Stimulated activated CD8-positive, alpha-beta memory T cell treated with anti-CD3 and anti-CD28 coated beads, Interleukin-4, amount 100 ng/mL, for 48 hours (primary cell): Measurements from ENCODE around the gene ZBTB7B.
A peak's percentile ranks its signal among the peaks of the same experiment; 100 is the strongest.
"Not testable (repeated sequence)": the region's sequence is repeated elsewhere in the genome, so short reads cannot be mapped to it uniquely, and the experiment has no call there.

ENCODE experiments used
- DNase-seq: peaks from one replicate; pipeline ENCODE4 v3.0.0-alpha.2; 2020

The ZBTB7B gene

DNA sequence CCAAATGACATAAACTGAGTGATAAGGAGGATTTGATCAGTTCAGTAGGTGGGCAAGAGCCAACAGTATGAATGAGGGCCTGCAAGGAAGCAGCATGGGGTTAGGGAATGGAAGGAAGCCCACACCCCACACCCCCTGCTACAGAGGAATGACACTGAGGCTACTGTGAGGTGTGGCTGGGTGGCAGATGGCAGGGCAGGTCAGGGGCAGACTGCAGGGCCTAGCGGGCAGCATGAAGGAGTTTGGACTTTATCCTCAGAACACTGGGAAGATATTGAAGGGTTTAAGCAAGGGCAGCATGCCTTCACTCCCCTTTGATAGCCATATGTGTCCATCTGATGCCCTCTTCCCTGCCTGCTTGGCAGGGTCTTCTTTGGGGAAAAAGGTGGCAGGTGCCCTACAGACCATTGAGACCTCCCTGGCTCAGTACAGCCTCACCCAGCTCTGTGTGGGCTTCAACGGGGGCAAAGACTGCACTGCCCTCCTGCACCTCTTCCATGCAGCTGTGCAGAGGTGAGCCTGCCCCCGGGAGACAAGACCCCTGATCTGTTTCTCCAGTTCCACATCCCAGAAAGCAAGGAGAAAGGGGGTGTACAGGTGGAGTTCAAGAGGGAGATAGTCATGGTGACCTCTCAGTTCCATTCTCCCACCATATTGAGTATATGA lies 13.3 kb upstream of the ZBTB7B start:
- no peak for DNase-seq

DNA sequence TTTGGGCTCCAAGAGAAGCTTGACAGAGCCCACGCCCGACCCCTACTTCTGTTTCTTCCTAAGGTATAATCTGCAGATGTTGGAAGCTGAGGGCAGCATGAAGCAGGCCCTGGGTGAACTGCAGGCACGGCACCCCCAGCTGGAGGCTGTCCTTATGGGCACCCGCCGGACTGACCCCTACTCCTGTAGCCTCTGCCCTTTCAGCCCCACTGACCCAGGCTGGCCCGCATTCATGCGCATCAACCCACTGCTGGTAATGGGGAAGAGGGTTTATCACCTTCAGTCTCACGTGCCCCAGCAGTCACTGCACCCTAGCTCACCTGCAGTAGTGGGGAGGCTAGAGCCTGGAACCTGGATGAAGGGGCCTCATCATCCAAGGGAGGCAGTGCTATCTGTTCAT lies 12.3 kb upstream of the ZBTB7B start:
- no peak for DNase-seq

DNA sequence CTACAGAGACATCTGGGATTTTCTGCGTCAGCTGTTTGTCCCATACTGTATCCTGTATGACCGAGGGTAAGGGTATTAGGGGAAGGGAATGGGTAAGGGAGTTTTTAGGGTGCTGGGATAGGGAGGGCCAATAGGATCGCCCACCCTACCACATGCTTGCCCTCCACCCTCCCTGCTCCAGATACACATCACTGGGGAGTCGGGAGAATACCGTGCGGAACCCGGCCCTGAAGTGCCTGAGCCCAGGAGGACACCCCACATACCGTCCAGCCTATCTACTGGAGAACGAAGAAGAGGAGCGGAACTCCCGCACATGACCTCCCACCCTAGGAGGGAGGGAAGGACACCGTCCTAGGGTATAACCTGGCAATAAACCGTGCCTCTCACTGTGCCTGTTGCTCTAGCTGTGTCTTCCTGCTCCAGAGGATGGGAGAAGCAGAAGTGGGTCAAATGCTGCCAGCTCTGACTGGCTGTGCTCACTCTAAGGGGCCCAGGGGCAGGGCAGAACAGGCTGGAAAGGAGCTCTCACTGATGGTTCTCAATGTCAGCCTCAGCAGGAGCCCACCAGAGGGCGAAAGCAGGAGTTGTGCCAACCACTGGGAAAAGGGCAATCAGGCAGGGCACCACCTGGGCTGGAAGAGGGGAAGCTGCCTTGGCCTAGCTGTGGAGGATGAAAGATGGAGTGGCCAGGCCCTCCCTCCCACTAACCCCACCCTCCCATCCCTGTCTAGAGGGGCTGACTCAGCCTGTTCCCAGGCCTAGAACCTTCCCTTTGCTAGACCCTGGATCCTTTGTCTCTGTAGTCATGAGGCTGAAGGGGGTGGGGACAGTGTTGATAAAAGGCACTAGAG lies 9.7 kb upstream of the ZBTB7B start:
- no peak for DNase-seq

DNA sequence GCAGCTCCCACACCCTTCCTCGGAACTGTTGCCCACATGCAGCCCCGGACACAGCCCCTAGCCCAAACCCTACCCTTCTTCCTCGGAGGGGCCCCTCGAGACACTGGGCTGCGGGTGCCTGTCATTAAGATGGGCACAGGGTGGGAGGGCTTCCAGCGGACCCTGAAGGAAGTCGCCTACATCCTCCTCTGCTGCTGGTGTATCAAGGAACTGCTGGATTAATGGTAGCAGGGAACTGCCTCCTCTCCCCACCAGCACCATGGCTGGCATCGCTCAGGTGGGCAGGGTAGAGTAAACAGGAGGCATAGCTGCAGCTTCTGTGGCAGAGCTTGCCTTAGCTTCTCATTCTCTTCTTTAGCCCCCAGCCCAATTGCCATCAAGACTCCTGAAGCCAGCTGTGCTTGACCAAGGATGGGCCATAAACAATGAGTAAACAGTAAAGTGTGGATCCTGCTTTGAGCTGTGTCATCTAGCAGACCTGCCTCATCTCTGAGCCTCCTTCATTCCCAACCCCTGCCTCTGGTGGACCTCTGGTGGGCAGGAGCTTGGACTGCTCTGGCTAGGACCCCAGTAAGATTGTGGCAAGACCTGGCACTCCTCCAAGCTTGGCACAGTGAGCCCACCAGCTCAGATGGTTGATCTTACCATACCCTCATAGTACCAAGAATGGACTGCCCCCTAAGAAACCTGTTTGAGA lies 8.9 kb upstream of the ZBTB7B start, which contains the start of gene LENEP:
Gene LENEP, plus strand, starts transcription at position 15 of the 697 bp plus-strand sequence. Its CDS starts 22 bp downstream, at position 37.
- no peak for DNase-seq

DNA sequence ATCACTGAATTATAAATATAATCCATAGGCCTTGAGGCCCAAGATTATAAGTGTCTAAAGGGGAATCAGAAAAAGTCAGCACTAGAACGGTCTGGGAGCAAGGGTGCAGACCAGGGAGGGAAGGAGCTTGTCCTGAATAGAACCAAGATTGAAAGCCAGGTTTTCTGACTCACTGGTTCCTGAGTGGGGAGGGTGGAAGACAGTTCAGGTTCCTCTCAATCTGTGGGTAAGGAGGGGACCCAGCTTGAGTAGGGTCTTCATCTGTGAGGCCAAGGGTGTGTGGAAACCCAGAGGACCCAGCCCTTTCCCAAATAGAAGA lies 8.4 kb upstream of the ZBTB7B start:
- DNase-seq = no peak

DNA sequence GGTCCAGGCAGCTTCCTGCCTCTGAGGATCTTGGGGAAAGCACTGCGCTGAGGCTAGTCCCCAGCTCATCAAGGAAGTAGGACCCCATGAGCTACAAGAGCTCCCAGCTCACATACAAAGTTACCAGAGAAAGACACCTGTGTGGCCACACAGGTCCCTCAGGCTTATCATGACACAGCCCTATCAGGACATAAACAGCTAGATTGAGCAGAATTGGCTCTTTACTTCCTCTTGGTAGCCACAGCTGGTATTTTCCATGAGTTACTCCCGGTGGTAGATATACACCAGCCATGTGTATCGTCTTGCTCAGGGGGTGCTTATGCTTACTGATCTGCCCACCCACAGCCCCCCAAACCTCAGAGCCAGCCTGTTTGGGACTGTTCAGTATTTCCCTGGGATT lies 8.0 kb upstream of the ZBTB7B start:
- DNase-seq = no peak

DNA sequence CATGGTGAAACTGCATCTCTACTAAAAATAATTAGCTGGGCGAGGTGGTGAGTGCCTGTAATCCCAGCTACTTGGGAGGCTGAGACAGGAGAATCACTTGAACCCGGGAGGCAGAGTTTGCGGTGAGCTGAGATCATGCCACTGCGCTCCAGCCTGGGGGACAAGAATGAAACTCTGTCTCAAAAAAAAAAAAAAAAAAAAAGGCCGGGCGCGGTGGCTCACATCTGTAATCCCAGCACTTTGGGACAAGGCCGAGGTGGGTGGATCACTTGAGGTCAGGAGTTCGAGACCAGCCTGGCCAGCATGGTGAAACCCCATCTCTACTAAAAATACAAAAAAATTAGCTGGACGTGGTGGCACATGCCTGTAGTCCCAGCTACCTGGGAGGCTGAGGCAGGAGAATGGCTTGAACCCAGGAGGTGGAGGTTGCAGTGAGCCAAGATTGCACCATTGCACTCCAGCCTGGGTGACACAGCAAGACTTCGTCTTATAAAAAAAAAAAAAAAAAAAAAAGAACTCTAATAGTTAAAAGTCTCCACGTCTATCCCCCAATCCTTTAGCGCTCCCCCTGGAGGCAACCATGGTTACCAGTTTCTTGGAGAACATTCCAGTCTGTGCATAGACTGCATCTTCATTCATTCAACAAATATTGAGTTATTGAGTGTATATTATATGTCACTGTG lies 7.2 kb upstream of the ZBTB7B start:
- DNase-seq = not testable (repeated sequence)

DNA sequence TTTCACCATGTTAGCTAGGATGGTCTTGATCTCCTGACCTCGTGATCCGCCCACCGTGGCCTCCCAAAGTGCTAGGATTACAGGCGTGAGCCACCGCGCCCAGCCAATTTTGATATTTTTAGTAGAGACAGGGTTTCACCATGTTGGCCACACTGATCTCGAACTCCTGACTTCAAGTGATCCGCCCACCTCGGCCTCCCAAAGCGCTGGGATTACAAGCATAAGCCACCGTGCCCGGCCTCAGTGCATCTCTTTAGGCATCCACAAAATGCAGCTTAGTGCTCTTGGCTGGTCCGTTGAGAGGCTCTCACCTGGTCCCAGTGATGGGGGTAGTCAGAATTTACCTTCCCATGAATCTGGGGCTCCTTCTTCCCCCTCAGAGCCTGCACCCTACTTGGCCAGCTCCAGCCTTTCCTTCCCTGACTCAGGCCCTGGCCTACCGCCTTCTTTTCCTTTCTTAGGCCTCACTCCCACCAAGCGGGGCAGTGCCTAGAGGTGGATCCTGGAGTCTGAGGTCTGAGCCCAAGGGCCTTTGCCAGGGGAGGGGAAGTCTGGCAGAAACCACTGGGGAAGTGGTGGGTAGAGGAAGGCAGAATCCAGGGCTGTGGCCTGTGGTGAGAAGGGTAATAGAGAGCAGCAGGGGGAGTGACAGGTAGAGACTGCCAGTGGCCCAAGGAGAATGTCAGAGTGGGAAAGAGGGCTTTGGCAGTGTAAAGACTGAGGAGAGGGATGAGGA lies 5.5 kb upstream of the ZBTB7B start:
- DNase-seq = no peak

DNA sequence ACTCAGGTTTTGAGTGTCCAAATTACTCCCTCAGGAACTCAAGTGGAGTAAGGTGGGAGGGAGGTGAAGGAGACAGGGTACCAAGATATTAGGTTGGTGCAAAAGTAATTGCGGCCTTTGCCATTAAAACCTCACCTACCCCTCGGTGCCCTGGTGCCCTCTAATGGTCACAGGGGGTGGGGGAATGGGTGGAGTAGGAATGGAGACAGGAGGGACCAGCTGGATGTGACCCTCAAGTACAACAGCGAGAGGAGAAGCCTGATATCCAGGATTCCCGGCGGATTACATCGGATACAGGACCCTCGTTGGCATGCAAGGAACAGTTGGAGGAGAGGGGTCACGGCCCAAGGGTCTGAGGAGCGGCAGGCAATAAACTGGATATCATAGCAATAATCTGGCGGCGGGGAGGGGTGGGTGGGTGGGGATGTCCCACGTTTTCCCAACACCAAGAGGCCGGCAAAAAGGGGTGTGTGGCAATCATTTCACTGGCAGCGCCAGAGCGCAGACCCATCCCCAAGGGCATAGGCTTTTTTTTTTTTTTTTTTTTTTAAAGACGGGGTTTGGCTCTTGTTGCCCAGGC lies 4.3 kb upstream of the ZBTB7B start:
- DNase-seq = no peak

DNA sequence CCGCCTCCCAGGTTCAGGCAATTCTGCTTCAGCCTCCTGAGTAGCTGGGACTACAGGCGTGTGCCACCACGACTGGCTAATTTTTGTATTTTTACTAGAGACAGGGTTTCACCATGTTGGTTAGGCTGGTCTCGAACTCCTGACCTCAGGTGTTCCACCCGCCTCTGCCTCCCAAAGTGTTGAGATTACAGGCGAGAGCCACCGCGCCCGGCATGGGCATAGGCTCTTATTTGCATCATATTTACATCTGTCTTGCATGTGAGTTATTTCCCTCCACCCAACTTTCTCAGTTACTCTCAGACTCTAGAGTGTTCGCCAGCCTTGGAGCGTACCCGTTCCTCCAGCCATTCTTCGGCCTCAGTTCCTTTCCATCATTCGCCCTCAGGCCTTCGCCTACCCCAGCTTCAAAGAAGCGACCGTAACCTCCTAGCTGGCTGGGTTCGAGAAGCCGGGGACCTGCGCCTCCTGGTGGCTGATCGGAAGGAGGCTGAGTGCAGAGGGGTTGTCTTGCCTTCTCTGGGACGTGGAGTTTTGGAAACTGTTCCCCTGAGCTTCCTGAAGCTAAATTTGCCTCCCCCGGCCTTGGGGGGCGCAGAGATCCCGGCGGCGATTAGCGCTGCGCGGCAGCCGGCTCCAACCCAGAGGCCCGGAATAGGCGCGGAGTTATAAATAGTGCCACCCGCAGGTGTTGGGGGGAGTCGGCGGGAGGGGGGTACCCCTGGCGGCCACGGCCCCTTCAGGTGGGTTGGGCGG lies 3.6 kb upstream of the ZBTB7B start:
- peak; percentile 90 for DNase-seq

DNA sequence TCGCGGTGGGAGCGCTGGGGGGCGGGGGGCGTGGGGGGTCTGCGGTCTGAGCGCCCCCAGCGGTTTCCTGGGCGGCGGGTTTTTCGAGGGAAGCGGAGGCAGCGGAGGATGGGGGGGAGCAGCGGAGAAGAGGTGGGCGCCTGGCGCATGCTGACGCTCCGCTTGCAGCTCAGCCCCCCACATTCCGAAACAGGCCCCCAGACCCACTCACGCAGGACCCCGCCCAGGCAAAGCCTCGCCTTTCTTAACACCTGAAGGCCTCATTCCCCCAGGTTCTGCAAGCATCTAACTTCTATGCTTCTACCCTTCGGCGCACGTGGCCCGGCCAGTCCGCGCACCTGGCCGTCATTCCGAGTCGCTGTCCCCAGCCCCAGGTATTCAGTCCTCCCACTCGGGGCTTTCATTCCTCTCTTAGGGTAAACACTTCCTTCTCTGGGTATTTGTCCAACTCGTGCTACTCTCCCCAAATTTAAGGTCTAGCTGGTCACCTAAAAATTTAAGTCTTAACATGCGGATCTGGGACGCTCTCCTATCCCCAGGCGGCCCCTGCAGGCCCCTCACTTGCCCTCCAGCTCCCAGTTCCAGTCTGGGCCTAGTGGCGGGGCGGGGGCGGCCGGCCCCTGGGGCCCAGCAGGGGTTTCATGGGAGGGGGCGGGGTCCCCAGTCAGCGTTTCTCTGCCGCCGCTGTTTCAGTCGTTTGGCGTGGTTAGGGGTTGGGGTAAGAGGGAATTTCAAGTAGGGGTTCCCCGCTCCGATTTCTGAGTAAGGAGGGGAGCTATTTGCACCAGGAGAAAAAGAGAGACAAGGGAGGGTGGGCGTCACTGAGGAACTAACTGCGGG lies 2.8 kb upstream of the ZBTB7B start:
- DNase-seq = peak; percentile 80

DNA sequence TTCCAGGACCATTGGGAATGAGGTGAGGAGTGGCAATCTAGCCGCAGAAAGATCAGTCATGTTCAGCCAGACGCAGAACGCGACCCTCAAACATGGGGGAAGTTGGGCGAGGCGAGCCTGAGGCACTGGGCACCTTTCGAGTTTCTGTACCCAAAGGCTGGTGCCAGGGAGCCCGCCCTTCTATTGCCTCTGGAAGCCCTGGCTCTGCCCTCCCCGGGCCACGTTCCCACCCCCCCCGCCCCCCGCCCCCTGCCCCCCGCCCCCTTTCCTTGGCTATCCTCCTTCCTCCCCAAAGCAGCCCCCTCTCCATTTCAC lies 2.2 kb upstream of the ZBTB7B start:
- DNase-seq = peak; percentile 69

DNA sequence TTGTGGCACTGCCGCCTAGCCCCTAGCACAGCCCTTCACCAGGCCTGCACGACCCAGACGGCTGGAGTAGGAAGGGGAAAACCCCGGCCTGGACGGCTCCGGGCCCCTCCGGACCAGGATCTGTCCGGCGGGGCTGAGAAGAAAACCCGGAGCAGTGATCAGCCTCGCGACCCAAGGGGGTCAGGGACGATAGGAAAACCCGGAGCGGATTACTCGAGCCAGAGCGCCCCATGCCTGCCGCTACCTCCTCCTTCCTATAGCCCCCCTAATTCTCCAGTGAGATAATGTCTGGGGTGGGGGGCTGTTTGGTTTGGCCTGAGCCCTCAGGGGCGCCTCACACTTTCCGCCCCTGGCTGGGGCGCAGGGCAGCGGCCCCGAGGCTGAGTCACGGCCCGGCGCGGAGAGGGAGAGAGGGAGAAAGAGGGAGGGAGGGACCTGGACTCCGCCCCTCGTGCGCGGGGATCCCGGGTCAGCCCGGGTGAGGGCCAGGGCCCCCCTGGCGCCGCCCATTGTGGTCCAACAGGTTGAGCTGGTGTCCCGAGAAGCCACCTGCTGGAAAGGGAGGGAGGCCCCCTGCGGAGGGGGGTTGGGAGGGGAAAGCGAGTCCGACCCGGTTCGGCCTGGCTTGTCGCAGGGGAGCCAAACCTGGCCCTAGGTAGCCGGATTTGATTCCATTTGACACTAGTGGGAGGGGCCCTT lies 1.7 kb upstream of the ZBTB7B start:
- peak; percentile 92 for DNase-seq

DNA sequence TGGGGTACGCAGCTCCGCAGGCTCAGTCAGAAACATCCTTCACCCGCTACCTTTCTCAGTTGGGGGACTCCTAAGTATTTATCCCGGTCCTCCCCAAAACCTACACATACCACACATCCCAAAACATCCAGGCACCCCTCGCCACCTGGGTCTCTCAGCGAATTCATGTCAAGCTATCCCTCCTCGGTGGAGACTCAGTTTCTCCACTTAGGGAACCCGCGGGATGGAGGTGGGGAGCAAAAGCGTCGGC lies 1.3 kb upstream of the ZBTB7B start:
- no peak for DNase-seq

DNA sequence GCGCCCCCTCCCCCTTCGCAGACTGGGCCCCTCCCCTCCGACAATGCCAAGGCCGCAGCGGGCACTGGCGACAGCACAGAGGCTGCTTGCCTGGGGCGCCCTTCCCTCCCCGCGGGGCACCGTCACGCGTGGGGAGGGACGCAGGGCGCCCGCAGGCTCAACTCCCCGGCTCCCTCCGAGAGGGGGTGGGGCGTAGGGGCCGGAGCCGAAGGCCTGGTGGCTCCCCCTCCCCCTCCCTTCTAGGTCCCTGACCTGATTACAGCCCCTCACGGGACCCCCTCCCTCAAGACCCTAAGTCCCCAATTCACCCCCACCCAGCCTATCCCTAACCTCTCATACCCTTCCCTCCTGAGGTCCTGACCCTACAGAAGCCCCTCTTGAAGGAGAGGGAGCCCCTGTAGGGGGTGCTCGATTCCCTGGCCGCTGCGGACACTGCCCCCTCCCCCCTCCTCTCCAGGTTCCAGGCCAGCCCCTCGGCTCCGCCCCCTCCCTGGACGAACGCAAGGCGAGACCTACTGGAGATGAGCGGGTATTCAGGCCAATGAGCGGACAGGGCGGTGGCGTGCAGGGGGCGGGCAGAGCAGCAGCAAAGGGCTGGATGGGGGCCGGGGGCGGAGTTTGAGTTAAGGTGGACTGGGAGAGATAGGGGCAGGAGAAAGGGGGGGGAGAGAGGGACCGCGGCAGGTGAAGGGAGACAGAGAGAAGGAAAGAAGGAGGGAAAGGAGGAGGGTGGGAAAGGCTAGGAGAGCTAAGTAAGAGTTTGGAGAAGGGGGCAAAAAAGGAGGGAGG lies 733 bp upstream of the ZBTB7B start:
- peak; percentile 99 for DNase-seq

DNA sequence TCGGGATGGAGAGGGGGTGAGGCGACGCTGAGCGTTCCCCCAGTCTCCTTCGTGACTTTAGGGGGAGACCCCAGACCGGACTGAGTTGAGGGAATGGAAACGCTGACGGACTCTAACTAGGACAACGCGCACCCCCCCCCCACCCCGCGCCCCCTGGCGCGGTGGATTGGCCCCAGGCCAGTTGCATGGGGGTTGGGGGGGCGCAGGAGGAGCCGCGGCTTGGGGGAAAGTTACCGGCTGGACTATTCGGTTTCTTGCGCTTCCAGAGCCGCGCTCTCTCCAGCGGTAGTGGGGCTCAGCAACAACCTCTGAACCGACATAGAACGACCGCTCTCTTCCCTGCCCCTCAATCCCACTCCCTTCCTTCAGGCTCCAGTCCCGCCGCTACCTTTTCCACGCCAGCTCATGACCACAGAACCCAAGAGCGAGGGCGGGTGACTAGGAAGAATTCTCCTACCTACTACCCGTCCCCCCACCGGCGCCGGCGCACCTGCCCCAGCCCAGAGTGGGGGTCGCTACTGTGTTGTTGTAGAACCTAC lies 694 bp downstream of the ZBTB7B start:
- peak; percentile 55 for DNase-seq

DNA sequence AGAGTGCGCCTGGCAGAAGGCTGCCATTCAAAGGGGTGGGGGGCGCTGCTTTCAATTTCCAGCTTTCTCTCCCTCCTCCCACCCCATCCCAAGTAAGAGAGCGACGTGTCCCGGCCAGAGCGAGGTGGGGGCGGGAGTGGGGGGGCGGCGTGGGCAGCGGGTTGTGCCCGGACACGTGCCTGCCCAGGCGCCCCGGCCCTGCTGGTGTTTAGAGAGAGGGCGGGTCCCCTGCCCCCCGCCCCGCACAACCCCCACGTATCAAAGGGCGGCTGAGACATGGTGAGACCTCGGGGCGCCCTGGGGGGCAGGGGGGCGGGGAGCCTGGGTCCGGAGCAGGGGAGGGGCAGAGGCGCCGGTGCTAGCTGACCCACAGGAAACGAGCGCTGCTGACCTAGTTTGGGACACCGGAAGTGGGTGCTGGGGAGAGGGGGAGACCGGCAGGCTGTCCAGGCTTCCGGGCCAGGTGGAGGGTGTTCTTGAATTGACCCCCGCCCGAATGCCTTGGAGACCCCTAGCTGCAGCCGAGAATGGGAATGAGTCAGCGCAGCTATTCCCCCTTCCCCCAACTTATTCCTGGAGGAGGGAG lies 1.3 kb downstream of the ZBTB7B start:
- no peak for DNase-seq

DNA sequence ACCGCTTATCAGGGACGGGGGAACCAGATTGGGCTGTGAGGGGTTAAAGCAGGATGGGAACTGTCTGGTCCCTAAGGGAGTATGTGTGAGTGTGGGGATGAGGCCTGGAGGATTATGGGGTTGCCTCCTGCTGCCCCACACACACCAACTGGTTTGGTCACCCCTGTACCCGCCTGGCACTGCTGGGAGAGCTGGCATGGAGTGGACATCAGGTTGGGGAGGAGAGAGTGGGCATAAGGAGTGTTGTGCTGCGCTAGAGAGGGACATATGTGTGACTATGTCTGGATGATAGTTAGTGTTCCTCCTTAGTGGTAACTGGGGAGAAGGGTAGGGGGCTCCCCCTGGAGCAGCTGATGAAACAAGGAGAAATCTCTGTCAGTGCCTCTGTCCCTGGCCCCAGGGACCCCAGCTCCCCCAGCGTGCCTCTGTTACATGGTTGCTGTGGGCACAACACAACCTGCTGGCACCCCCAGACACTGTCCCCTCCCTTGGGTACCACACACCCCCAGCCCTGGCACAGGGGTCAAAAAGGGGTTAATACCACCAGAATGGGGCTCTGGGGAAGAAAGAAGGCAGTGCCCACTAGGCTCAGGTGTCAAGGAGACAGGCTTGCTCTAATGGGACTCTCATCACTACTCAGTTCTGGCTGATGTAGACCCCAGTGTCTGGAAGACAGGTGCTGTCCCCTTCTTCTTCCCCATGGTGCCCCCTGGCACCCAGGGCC lies 1.9 kb downstream of the ZBTB7B start:
- DNase-seq = no peak
